ENCODE measurements around the gene CADPS2. TPM values are rescaled to one million over a fixed set of nuclear protein-coding genes. Genes with fewer than 3 reads are reported as not detected.

The CADPS2 gene
- total RNA-seq, 1 experiment from 2014 or later = 7.4 TPM

GRCh38 chr7:122442929-122443328 lies 443.3 kb downstream of the CADPS2 start:
- TF ChIP-seq CTCF (IDR thresholded peaks at IDR 0.05; ENCODE audit: unreplicated experiment) = no peak
- no TSS peak for BruUV-seq (replicated peaks)
- Mint-ChIP-seq H3K27ac (ENCODE audit: low read depth, unreplicated experiment) (no peak overlapping the region), H3K9me3 (ENCODE audit: unreplicated experiment) (no peaks in the 10 kb centered on the region), H3K27me3 (ENCODE audit: insufficient read depth, unreplicated experiment) (no peaks in the 10 kb centered on the region), H3K4me1 (ENCODE audit: insufficient read depth, unreplicated experiment) (no peaks in the 10 kb centered on the region), H3K4me3 (ENCODE audit: unreplicated experiment) (no peak overlapping the region), H3K36me3 (ENCODE audit: insufficient read depth, unreplicated experiment) (no peaks in the 10 kb centered on the region)
- DNase-seq (ENCODE audit: unreplicated experiment) = no peak
- CTCF ChIA-PET = no interaction called here
- intact Hi-C loops (cut with micrococcal nuclease) = no loop called here
- POLR2A ChIA-PET = no interaction called here

GRCh38 chr7:122438492-122438891 lies 447.8 kb downstream of the CADPS2 start:
- POLR2A ChIA-PET = no interaction called here
- Mint-ChIP-seq H3K9me3 (ENCODE audit: unreplicated experiment) (no peaks in the 10 kb centered on the region), H3K27ac (ENCODE audit: low read depth, unreplicated experiment) (no peak overlapping the region), H3K27me3 (ENCODE audit: insufficient read depth, unreplicated experiment) (no peaks in the 10 kb centered on the region), H3K4me1 (ENCODE audit: insufficient read depth, unreplicated experiment) (no peaks in the 10 kb centered on the region), H3K4me3 (ENCODE audit: unreplicated experiment) (no peak overlapping the region), H3K36me3 (ENCODE audit: insufficient read depth, unreplicated experiment) (no peaks in the 10 kb centered on the region)
- no TSS peak for BruUV-seq (replicated peaks)
- intact Hi-C loops (cut with micrococcal nuclease) = no loop called here
- CTCF ChIA-PET = interaction anchor here (0.6 kb wide), 1 partner anchor 213 kb away, joined by 3 read pairs; no protein-coding TSS in a partner anchor
- DNase-seq (ENCODE audit: unreplicated experiment) = no peak
- TF ChIP-seq CTCF (IDR thresholded peaks at IDR 0.05; ENCODE audit: unreplicated experiment) = no peak

GRCh38 chr7:122438006-122438405 lies 448.3 kb downstream of the CADPS2 start:
- H3K27ac Mint-ChIP-seq (ENCODE audit: low read depth, unreplicated experiment) = no peak overlapping the region
- intact Hi-C loops (cut with micrococcal nuclease) = no loop called here
- no peaks in the 10 kb centered on the region for H3K36me3 Mint-ChIP-seq (ENCODE audit: insufficient read depth, unreplicated experiment)
- BruUV-seq (replicated peaks) = no TSS peak
- CTCF ChIA-PET = interaction anchor here (0.6 kb wide), 2 partner anchors 77 to 213 kb away, joined by 3 to 4 read pairs; no protein-coding TSS in a partner anchor
- TF ChIP-seq CTCF (IDR thresholded peaks at IDR 0.05; ENCODE audit: unreplicated experiment) = no peak
- no peaks in the 10 kb centered on the region for H3K27me3 Mint-ChIP-seq (ENCODE audit: insufficient read depth, unreplicated experiment)
- no peak overlapping the region for H3K4me3 Mint-ChIP-seq (ENCODE audit: unreplicated experiment)
- H3K4me1 Mint-ChIP-seq (ENCODE audit: insufficient read depth, unreplicated experiment) = no peaks in the 10 kb centered on the region
- no peaks in the 10 kb centered on the region for H3K9me3 Mint-ChIP-seq (ENCODE audit: unreplicated experiment)
- DNase-seq (ENCODE audit: unreplicated experiment) = no peak
- POLR2A ChIA-PET = no interaction called here

- Mint-ChIP-seq H3K27me3 (ENCODE audit: insufficient read depth, unreplicated experiment) (no peaks in the 10 kb centered on the region), H3K27ac (ENCODE audit: low read depth, unreplicated experiment) (no peak overlapping the region), H3K36me3 (ENCODE audit: insufficient read depth, unreplicated experiment) (no peaks in the 10 kb centered on the region), H3K4me3 (ENCODE audit: unreplicated experiment) (no peak overlapping the region), H3K9me3 (ENCODE audit: unreplicated experiment) (no peaks in the 10 kb centered on the region), H3K4me1 (ENCODE audit: insufficient read depth, unreplicated experiment) (peaks cover 11% of the 10 kb centered on the region)
- no peak for TF ChIP-seq CTCF (IDR thresholded peaks at IDR 0.05; ENCODE audit: unreplicated experiment)
- DNase-seq (ENCODE audit: unreplicated experiment) = no peak
- no TSS peak for BruUV-seq (replicated peaks)
- intact Hi-C loops (cut with micrococcal nuclease) = no loop called here
- ChIA-PET CTCF (no interaction called here), POLR2A (no interaction called here)
These were observed 452.5 kb downstream of the CADPS2 start for GRCh38 chr7:122433765-122434164.

All from MCF 10A (cell line).